Peyer's patch (tissue), 4 donors: ENCODE measurements around the gene AP3S1.

Experiments used
- CTCF ChIP-seq, 6 experiments: fragments of 450-650 bp in 4 of 6; fragments of 200-600 bp in 2 of 6; sonication (generic) in 1 of 6; IDR thresholded peaks; one replicate each; pipeline ENCODE4 v1.5.1; 2017 to 2019; ENCODE audit warnings: antibody characterized with exemption in 6 of 6, mild to moderate bottlenecking in 3 of 6, moderate library complexity in 1 of 6
- POLR2A ChIP-seq, 2 donors: fragments of 450-650 bp; IDR thresholded peaks; one replicate each; pipeline ENCODE4 v1.5.1; 2017; ENCODE audit warnings: antibody characterized with exemption in 2 of 2, mild to moderate bottlenecking in 2 of 2, moderate library complexity in 2 of 2

GRCh38 chr5:115892021-115892420, 50.3 kb downstream of the AP3S1 start:
- TF ChIP-seq CTCF (IDR thresholded peaks at IDR 0.05) (no peak), POLR2A (IDR thresholded peaks at IDR 0.05) (no peak)
